Measurements from ENCODE around the gene VPS35L. TPM values are rescaled to one million over a fixed set of nuclear protein-coding genes. Genes with fewer than 3 reads are reported as not detected.

Gene VPS35L
- total and polyA plus RNA-seq, 10 of the 15 experiments (the other 5 are each of a cell fraction or from before 2014, with no cell fraction given), result 14.9 to 44.1 (median 26.3) TPM

GRCh38 chr16:19654147-19654546, 98.6 kb downstream of the VPS35L start (continued):
- no peak for TF ChIP-seq ZBTB4 (CRISPR knock-in tag; IDR thresholded peaks at IDR 0.05)
- no peak for TF ChIP-seq HDAC6 (IDR thresholded peaks at IDR 0.05; ENCODE audit: unreplicated experiment)
- no peak for TF ChIP-seq ESRRA (IDR thresholded peaks at IDR 0.05; ENCODE audit: low read length)
- no peak for TF ChIP-seq FOS (IDR thresholded peaks at IDR 0.05; ENCODE audit: borderline replicate concordance, extremely low read depth, insufficient read length)
- no peak for TF ChIP-seq CBX5 (IDR thresholded peaks at IDR 0.05; ENCODE audit: low read depth)
- no peak for TF ChIP-seq CREM (IDR thresholded peaks at IDR 0.05; ENCODE audit: low read depth)

DNA sequence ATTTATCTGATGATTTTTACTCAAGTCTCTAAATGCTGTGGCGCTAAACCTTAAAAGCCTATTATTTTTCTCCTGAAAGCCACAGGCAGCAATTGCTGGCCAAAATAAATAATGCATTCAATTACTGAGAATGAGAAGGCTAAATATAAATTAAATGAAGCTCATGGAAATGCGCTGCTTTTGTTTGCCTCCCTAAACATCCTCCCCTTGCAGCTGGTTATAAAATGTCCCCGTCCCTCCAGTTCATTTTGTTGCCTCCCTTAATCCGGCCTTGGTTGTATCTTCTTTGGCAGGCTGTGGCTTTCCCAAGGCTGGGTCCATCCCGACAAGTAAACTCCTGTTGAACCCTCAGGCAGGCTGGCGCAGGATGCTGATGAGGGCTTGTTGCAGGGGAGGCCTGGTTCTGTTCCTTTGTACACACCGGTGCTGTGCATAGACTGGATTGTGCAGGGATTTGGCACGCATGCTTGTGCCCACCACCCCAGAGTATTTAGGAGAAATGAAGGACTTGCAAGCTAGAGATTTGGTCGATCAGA, 99.8 kb downstream of the VPS35L start:
- no peak for FAIRE-seq
- intact Hi-C loops (cut with micrococcal nuclease; ENCODE audit: unreplicated experiment), result no loop called here
- Histone ChIP-seq H2AFZ (ENCODE audit: control insufficient read depth, low read depth, low read length) (no peak overlapping the region), H3K27ac (ENCODE audit: control insufficient read depth, insufficient read depth) (no peak overlapping the region), H3K9ac (ENCODE audit: control insufficient read depth, insufficient read depth, low read length) (no peak overlapping the region), H3K4me1 (ENCODE audit: control insufficient read depth, insufficient read depth, low read length) (no peaks in the 10 kb centered on the region), H3K4me2 (ENCODE audit: control insufficient read depth, insufficient read depth) (no peak overlapping the region), H3K4me3 (no peak overlapping the region), H3K36me3 (ENCODE audit: control insufficient read depth in 2 of 2, insufficient read depth in 2 of 2, low read length in 1 of 2) (peaks cover 2 to 6% of the 10 kb centered on the region in 2 experiments), H3K9me3 (replicated peaks; ENCODE audit: control insufficient read depth, insufficient read depth, low read length) (no peaks in the 10 kb centered on the region), H3K27me3 (replicated peaks in 1 of 2; ENCODE audit: control insufficient read depth in 2 of 2, insufficient read depth in 2 of 2, low read length in 1 of 2) (no peaks in the 10 kb centered on the region), H4K20me1 (ENCODE audit: control insufficient read depth, insufficient read depth) (no peaks in the 10 kb centered on the region), H3K79me2 (ENCODE audit: control insufficient read depth, insufficient read depth, low read length) (no peaks in the 10 kb centered on the region)
- TF ChIP-seq ZZZ3 (IDR thresholded peaks at IDR 0.05; ENCODE audit: control insufficient read depth, insufficient read length, low read depth) (no peak), FOXK2 (IDR thresholded peaks at IDR 0.05) (no peak), FOXM1 (IDR thresholded peaks at IDR 0.05; ENCODE audit: low read depth, low read length) (no peak), WRNIP1 (IDR thresholded peaks at IDR 0.05; ENCODE audit: borderline replicate concordance, low read depth, low read length) (no peak)
- no peak for ATAC-seq
- ChIA-PET SMC1A (ENCODE audit: uncharacterized antibody, unreplicated experiment) (interaction anchor here (0.7 to 1.2 kb wide), 2 partner anchors 8 to 59 kb away, joined by 3 read pairs; no protein-coding TSS in a partner anchor), POLR2A (no interaction called here), CTCF (no interaction called here), RAD21 (ENCODE audit: unreplicated experiment) (no interaction called here)
- BruUV-seq (replicated peaks), result no TSS peak
- in situ Hi-C loops (cut with MboI), result no loop called here
- no peak for DNase-seq (ENCODE audit: low read depth, low spot score)
- WGBS (ENCODE audit: insufficient coverage, insufficient replicate concordance, low lambda C conversion rate, missing lambda C conversion rate), result 96% methylated on average over 9 of the region's 9 CpGs
